Upper lobe of left lung (tissue), 4 donors: ENCODE measurements around the gene DNAJB4.

Experiments
- EP300 ChIP-seq, 4 donors: sonication (generic); formaldehyde crosslinking; IDR thresholded peaks; one replicate each; pipeline ENCODE4 v1.5.1; 2017; ENCODE audit warnings: antibody characterized with exemption in 4 of 4, control low read depth in 2 of 4
- POLR2A ChIP-seq, 4 donors: fragments of 450-650 bp; IDR thresholded peaks; one replicate each; pipeline ENCODE4 v1.5.1; 2016 to 2017; ENCODE audit warnings: antibody characterized with exemption in 4 of 4, mild to moderate bottlenecking in 2 of 4
- POLR2AphosphoS5 ChIP-seq, 2 donors: sonication (generic); formaldehyde crosslinking; IDR thresholded peaks; one replicate each; pipeline ENCODE4 v1.5.1; 2017; ENCODE audit warnings: antibody characterized with exemption in 2 of 2
- TF ChIP-seq, protein P1 (sequence below), 6 experiments: fragments of 450-650 bp in 4 of 6; fragments of 200-600 bp in 2 of 6; sonication (generic) in 2 of 6; IDR thresholded peaks; one replicate each; pipeline ENCODE4 v1.5.1; 2016 to 2019; ENCODE audit warnings: antibody characterized with exemption in 6 of 6

DNA sequence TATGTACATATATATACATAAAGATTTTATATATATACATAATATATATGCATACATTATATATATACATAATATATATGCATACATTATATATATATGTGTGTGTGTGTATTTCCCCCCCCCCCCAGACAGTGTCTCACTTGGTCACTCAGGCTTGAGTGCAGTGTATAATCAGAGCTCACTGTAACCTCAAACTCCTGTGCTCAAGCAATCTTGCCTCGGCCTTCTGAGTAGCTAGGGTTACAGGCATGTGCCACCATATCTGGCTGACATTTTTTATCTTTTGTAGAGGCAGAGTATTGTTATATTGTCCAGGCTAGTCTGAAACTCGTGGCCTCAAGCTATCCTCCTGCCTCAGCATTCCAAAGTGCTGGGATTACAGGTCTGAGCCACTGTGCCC lies 16.8 kb upstream of the DNAJB4 start:
- TF ChIP-seq, protein P1, sequence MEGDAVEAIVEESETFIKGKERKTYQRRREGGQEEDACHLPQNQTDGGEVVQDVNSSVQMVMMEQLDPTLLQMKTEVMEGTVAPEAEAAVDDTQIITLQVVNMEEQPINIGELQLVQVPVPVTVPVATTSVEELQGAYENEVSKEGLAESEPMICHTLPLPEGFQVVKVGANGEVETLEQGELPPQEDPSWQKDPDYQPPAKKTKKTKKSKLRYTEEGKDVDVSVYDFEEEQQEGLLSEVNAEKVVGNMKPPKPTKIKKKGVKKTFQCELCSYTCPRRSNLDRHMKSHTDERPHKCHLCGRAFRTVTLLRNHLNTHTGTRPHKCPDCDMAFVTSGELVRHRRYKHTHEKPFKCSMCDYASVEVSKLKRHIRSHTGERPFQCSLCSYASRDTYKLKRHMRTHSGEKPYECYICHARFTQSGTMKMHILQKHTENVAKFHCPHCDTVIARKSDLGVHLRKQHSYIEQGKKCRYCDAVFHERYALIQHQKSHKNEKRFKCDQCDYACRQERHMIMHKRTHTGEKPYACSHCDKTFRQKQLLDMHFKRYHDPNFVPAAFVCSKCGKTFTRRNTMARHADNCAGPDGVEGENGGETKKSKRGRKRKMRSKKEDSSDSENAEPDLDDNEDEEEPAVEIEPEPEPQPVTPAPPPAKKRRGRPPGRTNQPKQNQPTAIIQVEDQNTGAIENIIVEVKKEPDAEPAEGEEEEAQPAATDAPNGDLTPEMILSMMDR (IDR thresholded peaks at IDR 0.05), result no peak
- TF ChIP-seq POLR2AphosphoS5 (IDR thresholded peaks at IDR 0.05) (no peak), POLR2A (IDR thresholded peaks at IDR 0.05) (no peak), EP300 (IDR thresholded peaks at IDR 0.05) (no peak)
